Activated CD8-positive, alpha-beta memory T cell treated with anti-CD3 and anti-CD28 coated beads, Interleukin-2, amount 50 U/mL, for 24 hours (primary cell): Measurements from ENCODE around the gene SEC14L2.
"Not testable (repeated sequence)": the region's sequence is repeated elsewhere in the genome, so short reads cannot be mapped to it uniquely, and the experiment has no call there.

Experiments used
- DNase-seq: peaks from one replicate; pipeline ENCODE4 v3.0.0-alpha.2; 2020; ENCODE audit errors: extremely low read depth

Gene SEC14L2

GRCh38 chr22:30455075-30455840 is 58.4 kb downstream of the SEC14L2 start:
- DNase-seq, result no peak

GRCh38 chr22:30457981-30458380 is 61.2 kb downstream of the SEC14L2 start:
- DNase-seq, result no peak

- DNase-seq, result no peak
Measured at GRCh38 chr22:30459181-30460052, 62.6 kb downstream of the SEC14L2 start.

- DNase-seq, result no peak
Measured at GRCh38 chr22:30460147-30460546, 63.3 kb downstream of the SEC14L2 start.

- not testable (repeated sequence) for DNase-seq
Measured at GRCh38 chr22:30460555-30460954, 63.7 kb downstream of the SEC14L2 start.

- DNase-seq, result no peak
Measured at GRCh38 chr22:30469165-30469564, 72.3 kb downstream of the SEC14L2 start.

- DNase-seq, result no peak
Measured at GRCh38 chr22:30470655-30471054, 73.8 kb downstream of the SEC14L2 start.

GRCh38 chr22:30471616-30472318 is 74.9 kb downstream of the SEC14L2 start, which contains the start of gene SEC14L3:
TSS of gene SEC14L3 (minus strand) at chr22:30472017. CDS start at chr22:30471958, 59 bp downstream.
- DNase-seq, result no peak

- DNase-seq, result no peak
Measured at GRCh38 chr22:30472994-30473720, 76.3 kb downstream of the SEC14L2 start.

GRCh38 chr22:30474121-30474520 is 77.3 kb downstream of the SEC14L2 start:
- DNase-seq, result no peak
